ENCODE data around the gene AHDC1.
A peak's percentile ranks its signal among the peaks of the same experiment; 100 is the strongest.

AHDC1 gene

GRCh38 chr1:27589841-27590426 is 14.0 kb downstream of the AHDC1 start (continued):
- TF ChIP-seq REST (tag by site-specific recombination; IDR thresholded peaks at IDR 0.05) (no peak), ZBTB7A (tag by site-specific recombination; IDR thresholded peaks at IDR 0.05; ENCODE audit: low read depth) (no peak), ZFHX2 (tag by site-specific recombination; conservative IDR thresholded peaks at IDR 0.05) (peak; percentile 22), ZNF140 (tag by site-specific recombination; IDR thresholded peaks at IDR 0.05) (no peak), PRDM4 (tag by site-specific recombination; IDR thresholded peaks at IDR 0.05) (no peak), ZNF146 (tag by site-specific recombination; IDR thresholded peaks at IDR 0.05) (no peak), ZNF660 (tag by site-specific recombination; IDR thresholded peaks at IDR 0.05) (no peak), ZNF510 (tag by site-specific recombination; IDR thresholded peaks at IDR 0.05; ENCODE audit: insufficient replicate concordance) (no peak), SP2 (tag by site-specific recombination; IDR thresholded peaks at IDR 0.05) (peak; percentile 52), SP7 (tag by site-specific recombination; IDR thresholded peaks at IDR 0.05) (peak; percentile 25; the same call in 1 of the 2 replicates), ZIC2 (tag by site-specific recombination; IDR thresholded peaks at IDR 0.05) (peak; percentile 98), ELK4 (IDR thresholded peaks at IDR 0.05; ENCODE audit: borderline replicate concordance, low read depth, low read length) (no peak), ZNF544 (tag by site-specific recombination; IDR thresholded peaks at IDR 0.05) (no peak), MEIS1 (CRISPR knock-in tag; IDR thresholded peaks at IDR 0.05; ENCODE audit: borderline replicate concordance) (no peak), ZNF350 (tag by site-specific recombination; IDR thresholded peaks at IDR 0.05) (no peak), HOXC10 (CRISPR knock-in tag; IDR thresholded peaks at IDR 0.05) (no peak), ZNF600 (tag by site-specific recombination; IDR thresholded peaks at IDR 0.05) (no peak), ZFP41 (tag by site-specific recombination; IDR thresholded peaks at IDR 0.05; ENCODE audit: borderline replicate concordance) (no peak), ZNF26 (tag by site-specific recombination; IDR thresholded peaks at IDR 0.05) (no peak), EGR2 (tag by site-specific recombination; IDR thresholded peaks at IDR 0.05; ENCODE audit: low read depth) (no peak), TCF7L2 (IDR thresholded peaks at IDR 0.05; ENCODE audit: borderline replicate concordance, low read depth, low read length) (no peak), ZNF175 (tag by site-specific recombination; IDR thresholded peaks at IDR 0.05) (no peak), PRDM10 (tag by site-specific recombination; IDR thresholded peaks at IDR 0.05) (peak; percentile 44; the same call in 1 of the 2 replicates), ZFP37 (tag by site-specific recombination; IDR thresholded peaks at IDR 0.05) (no peak), WT1 (tag by site-specific recombination; IDR thresholded peaks at IDR 0.05) (0 out of 2 replicates have a peak, but pooled peaks have one; percentile 18), ZNF473 (tag by site-specific recombination; IDR thresholded peaks at IDR 0.05) (no peak), GLIS2 (tag by site-specific recombination; IDR thresholded peaks at IDR 0.05) (peak; percentile 60), BCL11A (tag by site-specific recombination; IDR thresholded peaks at IDR 0.05; ENCODE audit: low read depth) (no peak), HOXA7 (CRISPR knock-in tag; IDR thresholded peaks at IDR 0.05; ENCODE audit: borderline replicate concordance) (no peak), ZNF623 (tag by site-specific recombination; IDR thresholded peaks at IDR 0.05) (no peak)
